IMR-90 (cell line): ENCODE measurements around the gene ILF3.

Experiments
- BHLHE40 ChIP-seq: fragments of 150-350 bp; IDR thresholded peaks from 2 replicates; pipeline ENCODE4 v1.6.1; 2016; ENCODE audit warnings: mild to moderate bottlenecking, low read depth, low read length
- CEBPB ChIP-seq: IDR thresholded peaks from 2 replicates; pipeline ENCODE4 v1.6.1; 2012; ENCODE audit warnings: low read depth, low read length, improper control_type of control experiment
- CHD1 ChIP-seq: IDR thresholded peaks from 2 replicates; pipeline ENCODE4 v1.6.1; 2012; ENCODE audit warnings: low read depth, low read length, improper control_type of control experiment
- CTCF ChIP-seq: conservative IDR thresholded peaks from 2 replicates; pipeline ENCODE4 v1.5.1; 2012; ENCODE audit warnings: mild to moderate bottlenecking, low read depth, low read length, improper control_type of control experiment
- MAZ ChIP-seq: IDR thresholded peaks from 2 replicates; pipeline ENCODE4 v1.6.1; 2012; ENCODE audit warnings: low read depth, mild to moderate bottlenecking, low read length, improper control_type of control experiment, moderate library complexity, borderline replicate concordance
- POLR2A ChIP-seq: IDR thresholded peaks from 2 replicates; pipeline ENCODE4 v1.6.1; 2012; ENCODE audit warnings: mild to moderate bottlenecking, low read depth, low read length
- RFX5 ChIP-seq: IDR thresholded peaks from 2 replicates; pipeline ENCODE4 v1.8.0; 2012; ENCODE audit warnings: low read depth, mild to moderate bottlenecking, low read length, moderate library complexity

- TF ChIP-seq BHLHE40: no peak
- no peak for TF ChIP-seq CTCF
- TF ChIP-seq POLR2A: no peak
- TF ChIP-seq RFX5: no peak
- TF ChIP-seq MAZ: no peak
- no peak for TF ChIP-seq CHD1
- TF ChIP-seq CEBPB: no peak
These were observed 40.7 kb downstream of the ILF3 start for GRCh38 chr19:10694706-10695307.
